ENCODE measurements around the gene PTPRN2.

- TF ChIP-seq CTCF (IDR thresholded peaks at IDR 0.05; ENCODE audit: low read depth, low read length) = no peak
- TF ChIP-seq MAX (IDR thresholded peaks at IDR 0.05; ENCODE audit: low read depth, low read length) = no peak
- no peak for TF ChIP-seq POLR2A (IDR thresholded peaks at IDR 0.05; ENCODE audit: extremely low read depth, insufficient read length)
Measured at GRCh38 chr7:157739650-157740049, 848.0 kb downstream of the PTPRN2 start.
